ENCODE data around the gene LYRM4.
A peak's percentile ranks its signal among the peaks of the same experiment; 100 is the strongest.

The LYRM4 gene

GRCh38 chr6:5120011-5120410, 140.7 kb downstream of the LYRM4 start:
- in situ Hi-C loops (cut with HindIII; ENCODE audit: low sequenced_read_pairs): no loop called here
- H3K4me3 ChIP-seq (ENCODE audit: low read depth, low read length): no peak overlapping the region
- no peak for DNase-seq (ENCODE audit: low read depth)
- TF ChIP-seq CTCF (IDR thresholded peaks at IDR 0.05; ENCODE audit: low read depth, low read length, missing control alignments): no peak

DNA sequence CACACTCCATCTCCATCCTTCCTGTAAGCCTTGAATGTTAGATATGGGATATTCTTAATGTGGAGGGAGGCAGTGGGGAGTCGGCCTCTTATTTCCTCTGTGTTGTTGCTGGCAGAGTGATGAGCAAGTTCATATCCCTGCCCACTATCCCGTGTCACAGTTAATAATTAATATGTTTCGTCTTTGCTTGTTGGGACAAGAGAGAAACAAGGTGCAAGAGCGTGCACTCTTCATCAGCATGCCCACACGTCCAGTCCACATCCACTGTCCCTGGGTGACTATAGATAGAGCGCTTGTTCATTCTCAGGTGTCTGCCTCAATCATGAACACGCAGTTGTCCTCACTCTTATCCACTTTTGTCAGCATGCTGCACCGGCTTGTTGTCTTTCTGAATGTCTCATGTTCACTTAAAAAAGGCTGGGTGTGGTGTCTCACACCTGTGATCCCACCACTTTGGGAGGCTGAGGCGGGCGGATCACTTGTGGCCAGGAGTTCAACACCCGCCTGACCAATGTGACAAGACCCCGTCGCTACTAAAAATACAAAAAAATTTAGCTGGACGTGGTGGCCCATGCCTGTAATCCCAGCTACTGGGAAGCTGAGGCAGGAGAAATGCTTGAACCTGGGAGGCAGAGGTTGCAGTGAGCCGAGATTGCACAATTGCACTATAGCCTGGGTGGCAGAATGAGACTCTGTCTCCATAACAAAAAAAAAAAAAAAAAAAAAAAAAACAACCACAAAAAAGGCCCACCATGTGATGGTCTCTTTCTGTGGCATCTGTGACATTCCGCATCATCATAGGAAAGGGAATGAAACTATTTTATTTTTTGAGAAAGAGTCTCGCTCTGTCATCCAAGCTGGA, 141.4 kb downstream of the LYRM4 start:
- TF ChIP-seq CTCF (IDR thresholded peaks at IDR 0.05; ENCODE audit: low read depth, low read length, missing control alignments): no peak
- in situ Hi-C loops (cut with HindIII; ENCODE audit: low sequenced_read_pairs): no loop called here
- no peak overlapping the region for H3K4me3 ChIP-seq (ENCODE audit: low read depth, low read length)
- DNase-seq (ENCODE audit: low read depth): no peak

- no peak for DNase-seq (ENCODE audit: low read depth)
- in situ Hi-C loops (cut with HindIII; ENCODE audit: low sequenced_read_pairs): no loop called here
- TF ChIP-seq CTCF (IDR thresholded peaks at IDR 0.05; ENCODE audit: low read depth, low read length, missing control alignments): no peak
- H3K4me3 ChIP-seq (ENCODE audit: low read depth, low read length): no peak overlapping the region
Measured at GRCh38 chr6:5116243-5116991, 144.3 kb downstream of the LYRM4 start.

- peak; percentile 24 for DNase-seq (ENCODE audit: low read depth)
- peak; percentile 60 for TF ChIP-seq CTCF (IDR thresholded peaks at IDR 0.05; ENCODE audit: low read depth, low read length, missing control alignments)
- no peak overlapping the region for H3K4me3 ChIP-seq (ENCODE audit: low read depth, low read length)
- in situ Hi-C loops (cut with HindIII; ENCODE audit: low sequenced_read_pairs): no loop called here
Measured at GRCh38 chr6:5115168-5115567, 145.6 kb downstream of the LYRM4 start.

DNA sequence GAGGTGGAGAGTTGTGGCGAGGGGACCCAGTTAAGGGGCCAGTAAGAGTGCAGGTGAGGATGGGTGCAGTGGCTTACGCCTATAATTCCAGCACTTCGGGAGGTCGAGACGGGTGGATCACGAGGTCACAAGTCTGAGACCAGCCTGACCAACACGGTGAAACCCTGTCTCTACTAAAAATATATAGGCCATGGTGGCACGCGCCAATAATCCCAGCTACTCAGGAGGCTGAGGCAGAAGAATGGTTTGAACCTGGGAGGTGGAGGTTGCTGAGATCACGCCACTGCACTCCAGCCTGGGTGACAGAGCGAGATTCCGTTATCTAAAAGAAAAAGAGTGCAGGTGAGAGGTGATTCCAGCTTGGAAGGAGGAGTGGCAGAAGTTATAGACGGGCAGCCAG, 147.7 kb downstream of the LYRM4 start:
- in situ Hi-C loops (cut with HindIII; ENCODE audit: low sequenced_read_pairs): no loop called here
- no peak overlapping the region for H3K4me3 ChIP-seq (ENCODE audit: low read depth, low read length)
- no peak for DNase-seq (ENCODE audit: low read depth)
- TF ChIP-seq CTCF (IDR thresholded peaks at IDR 0.05; ENCODE audit: low read depth, low read length, missing control alignments): no peak

DNA sequence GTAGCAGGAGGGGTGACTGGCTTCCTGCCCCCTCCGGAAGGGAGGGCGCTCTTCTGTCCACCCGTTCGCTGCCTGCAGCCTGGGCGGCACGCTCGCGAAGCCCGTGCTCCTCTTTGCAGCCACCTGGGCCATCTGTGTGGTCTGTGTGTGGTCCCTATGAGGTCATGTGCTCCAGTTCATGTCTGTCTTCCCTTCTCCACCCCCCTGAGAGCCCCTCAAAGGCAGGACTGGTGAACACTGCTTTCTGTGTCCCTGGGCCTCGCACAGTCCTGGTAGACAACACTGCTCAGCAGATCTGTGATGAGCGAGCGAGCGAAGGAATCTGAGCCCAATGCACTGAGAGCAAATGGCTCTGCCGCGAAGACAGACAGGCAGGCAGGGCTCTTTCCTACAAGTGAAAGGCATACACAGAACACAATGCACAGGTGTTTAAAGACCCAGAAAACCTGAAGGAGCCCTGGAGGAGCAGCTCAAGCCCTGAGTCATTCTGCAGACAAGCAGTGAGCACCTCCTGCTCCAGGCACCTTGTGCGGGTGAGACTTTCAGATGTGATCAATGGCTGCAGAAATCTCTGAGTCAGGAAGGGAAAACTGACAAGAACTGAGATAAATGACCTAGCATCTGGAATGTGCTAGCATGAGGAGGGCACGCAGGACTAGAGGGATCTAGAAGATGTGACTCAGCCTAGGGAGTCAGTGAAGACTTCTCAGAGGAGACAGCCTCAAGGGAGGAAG, 148.5 kb downstream of the LYRM4 start:
- in situ Hi-C loops (cut with HindIII; ENCODE audit: low sequenced_read_pairs): no loop called here
- TF ChIP-seq CTCF (IDR thresholded peaks at IDR 0.05; ENCODE audit: low read depth, low read length, missing control alignments): no peak
- no peak for DNase-seq (ENCODE audit: low read depth)
- H3K4me3 ChIP-seq (ENCODE audit: low read depth, low read length): no peak overlapping the region
